ENCODE results near the gene FAM3A. TPM values are rescaled to one million over a fixed set of nuclear protein-coding genes. Genes with fewer than 3 reads are reported as not detected.

Gene FAM3A
- total RNA-seq, 1 experiment from 2014 or later, result 25.0 TPM

DNA sequence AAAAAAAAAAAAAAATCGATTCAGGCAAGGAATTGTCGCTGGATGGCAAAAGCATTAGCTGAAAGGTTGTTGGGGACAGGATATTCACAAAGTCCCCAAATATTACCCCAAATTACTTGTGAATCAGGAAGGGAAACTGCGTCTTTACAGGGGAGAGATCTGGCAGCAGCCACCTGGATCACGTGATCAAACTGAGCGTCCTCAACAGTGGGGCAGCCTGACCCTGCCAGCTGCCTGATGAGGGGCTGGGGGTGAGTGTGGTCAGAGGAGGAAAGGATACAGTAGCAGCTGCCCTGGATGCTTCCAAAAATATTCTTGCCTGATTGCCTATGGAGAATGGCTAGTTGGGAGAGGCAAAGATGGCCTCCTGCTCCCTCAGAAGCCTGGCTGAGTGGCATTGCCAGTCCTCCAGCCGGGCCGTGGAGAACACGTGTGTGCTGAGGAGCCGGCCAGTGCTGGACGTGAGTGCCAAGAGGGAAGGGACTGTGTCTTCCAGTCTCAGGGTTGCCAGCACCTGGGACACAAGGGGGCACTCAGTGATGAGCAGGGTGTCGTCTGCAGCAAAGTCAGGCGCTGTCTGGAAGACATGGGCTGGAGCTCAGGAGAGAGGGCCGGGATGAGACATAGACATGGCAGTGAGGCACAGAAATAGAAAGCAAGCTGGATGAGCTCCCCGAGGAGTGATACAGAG lies 34.0 kb downstream of the FAM3A start:
- DNase-seq (ENCODE audit: low spot score) (no peak), ATAC-seq (no peak)
- no peaks in the 10 kb centered on the region for H3K36me3 Mint-ChIP-seq
- CTCF ChIA-PET, result interaction anchor here (0.6 to 0.9 kb wide), 2 partner anchors 45 to 57 kb away, joined by 4 to 6 read pairs; no protein-coding TSS in a partner anchor
- no peaks in the 10 kb centered on the region for H3K27me3 Mint-ChIP-seq (ENCODE audit: low read depth)
- H3K4me1 Mint-ChIP-seq, result peaks cover 3% of the 10 kb centered on the region; the same call in 1 of the 2 replicates
- H3K9me3 Mint-ChIP-seq, result no peaks in the 10 kb centered on the region
- H3K4me3 Mint-ChIP-seq, result no peak overlapping the region
- H3K27ac Mint-ChIP-seq, result peak overlapping the region; percentile 40; the same call in 1 of the 2 replicates
- POLR2A ChIA-PET, result no interaction called here
- TF ChIP-seq, protein P1, sequence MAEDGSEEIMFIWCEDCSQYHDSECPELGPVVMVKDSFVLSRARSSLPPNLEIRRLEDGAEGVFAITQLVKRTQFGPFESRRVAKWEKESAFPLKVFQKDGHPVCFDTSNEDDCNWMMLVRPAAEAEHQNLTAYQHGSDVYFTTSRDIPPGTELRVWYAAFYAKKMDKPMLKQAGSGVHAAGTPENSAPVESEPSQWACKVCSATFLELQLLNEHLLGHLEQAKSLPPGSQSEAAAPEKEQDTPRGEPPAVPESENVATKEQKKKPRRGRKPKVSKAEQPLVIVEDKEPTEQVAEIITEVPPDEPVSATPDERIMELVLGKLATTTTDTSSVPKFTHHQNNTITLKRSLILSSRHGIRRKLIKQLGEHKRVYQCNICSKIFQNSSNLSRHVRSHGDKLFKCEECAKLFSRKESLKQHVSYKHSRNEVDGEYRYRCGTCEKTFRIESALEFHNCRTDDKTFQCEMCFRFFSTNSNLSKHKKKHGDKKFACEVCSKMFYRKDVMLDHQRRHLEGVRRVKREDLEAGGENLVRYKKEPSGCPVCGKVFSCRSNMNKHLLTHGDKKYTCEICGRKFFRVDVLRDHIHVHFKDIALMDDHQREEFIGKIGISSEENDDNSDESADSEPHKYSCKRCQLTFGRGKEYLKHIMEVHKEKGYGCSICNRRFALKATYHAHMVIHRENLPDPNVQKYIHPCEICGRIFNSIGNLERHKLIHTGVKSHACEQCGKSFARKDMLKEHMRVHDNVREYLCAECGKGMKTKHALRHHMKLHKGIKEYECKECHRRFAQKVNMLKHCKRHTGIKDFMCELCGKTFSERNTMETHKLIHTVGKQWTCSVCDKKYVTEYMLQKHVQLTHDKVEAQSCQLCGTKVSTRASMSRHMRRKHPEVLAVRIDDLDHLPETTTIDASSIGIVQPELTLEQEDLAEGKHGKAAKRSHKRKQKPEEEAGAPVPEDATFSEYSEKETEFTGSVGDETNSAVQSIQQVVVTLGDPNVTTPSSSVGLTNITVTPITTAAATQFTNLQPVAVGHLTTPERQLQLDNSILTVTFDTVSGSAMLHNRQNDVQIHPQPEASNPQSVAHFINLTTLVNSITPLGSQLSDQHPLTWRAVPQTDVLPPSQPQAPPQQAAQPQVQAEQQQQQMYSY (CRISPR knock-in tag; IDR thresholded peaks at IDR 0.05), result peak; percentile 42; the same call in 1 of the 2 replicates
- no peak for TF ChIP-seq GABPB1 (CRISPR knock-in tag; IDR thresholded peaks at IDR 0.05)

DNA sequence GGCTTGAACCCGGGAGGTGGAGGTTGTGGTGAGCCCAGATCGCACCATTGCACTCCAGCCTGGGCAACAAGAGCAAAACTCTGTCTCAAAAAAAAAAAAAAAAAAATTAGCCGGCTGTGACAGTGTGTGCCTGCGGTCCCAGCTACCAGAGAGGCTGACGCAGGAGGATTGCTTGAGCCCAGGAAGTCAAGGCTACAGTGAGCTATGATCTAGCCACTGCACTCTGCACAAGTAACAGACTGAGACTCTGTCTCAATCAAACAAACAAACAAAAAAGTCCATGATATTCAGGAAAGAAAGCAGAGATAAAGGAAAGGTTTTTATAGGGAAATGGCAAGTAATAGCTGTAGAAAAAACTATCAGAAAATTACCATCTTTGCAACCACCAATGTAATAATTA lies 34.8 kb downstream of the FAM3A start:
- Mint-ChIP-seq H3K27ac (no peak overlapping the region), H3K4me3 (no peak overlapping the region), H3K9me3 (no peaks in the 10 kb centered on the region), H3K27me3 (ENCODE audit: low read depth) (no peaks in the 10 kb centered on the region), H3K4me1 (peaks cover 3% of the 10 kb centered on the region; the same call in 1 of the 2 replicates), H3K36me3 (no peaks in the 10 kb centered on the region)
- no peak for DNase-seq (ENCODE audit: low spot score)
- ATAC-seq, result no peak
- TF ChIP-seq, protein P2, sequence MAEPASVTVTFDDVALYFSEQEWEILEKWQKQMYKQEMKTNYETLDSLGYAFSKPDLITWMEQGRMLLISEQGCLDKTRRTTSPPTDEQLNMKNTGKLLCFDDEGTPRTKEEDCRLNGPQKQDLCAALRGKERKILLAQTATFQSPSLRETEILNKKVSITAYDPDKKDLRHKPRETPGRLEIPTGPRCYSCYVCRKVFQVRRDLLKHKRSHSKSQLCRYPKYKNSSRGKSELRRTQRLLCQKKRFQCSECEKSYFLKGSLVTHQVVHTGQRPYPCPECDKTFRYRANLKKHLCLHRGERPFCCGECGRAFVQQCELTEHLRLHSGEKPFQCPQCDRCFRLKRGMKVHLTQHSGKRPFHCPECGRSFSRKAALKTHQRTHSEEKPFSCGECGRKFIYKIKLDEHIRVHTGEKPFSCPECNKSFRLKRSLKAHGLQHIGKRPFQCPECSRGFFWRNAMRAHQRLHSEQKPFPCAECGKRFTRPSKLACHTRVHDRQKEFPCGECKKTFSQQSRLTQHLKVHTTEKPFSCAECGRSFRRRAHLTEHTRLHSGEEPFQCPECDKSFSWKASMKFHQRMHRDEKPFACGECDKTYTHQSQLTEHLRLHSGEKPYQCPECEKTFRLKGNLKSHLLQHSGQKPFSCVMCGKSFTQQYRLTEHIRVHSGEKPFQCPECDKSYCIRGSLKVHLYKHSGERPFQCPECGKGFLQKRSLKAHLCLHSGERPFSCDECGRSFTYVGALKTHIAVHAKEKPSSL (CRISPR knock-in tag; conservative IDR thresholded peaks at IDR 0.05), result no peak
- TF ChIP-seq SOX15 (CRISPR knock-in tag; IDR thresholded peaks at IDR 0.05) (no peak), TEAD1 (CRISPR knock-in tag; IDR thresholded peaks at IDR 0.05) (no peak)
- ChIA-PET POLR2A (interaction anchor here (0.5 kb wide), 1 partner anchor 56 kb away, joined by 6 read pairs; no protein-coding TSS in a partner anchor), CTCF (no interaction called here)

DNA sequence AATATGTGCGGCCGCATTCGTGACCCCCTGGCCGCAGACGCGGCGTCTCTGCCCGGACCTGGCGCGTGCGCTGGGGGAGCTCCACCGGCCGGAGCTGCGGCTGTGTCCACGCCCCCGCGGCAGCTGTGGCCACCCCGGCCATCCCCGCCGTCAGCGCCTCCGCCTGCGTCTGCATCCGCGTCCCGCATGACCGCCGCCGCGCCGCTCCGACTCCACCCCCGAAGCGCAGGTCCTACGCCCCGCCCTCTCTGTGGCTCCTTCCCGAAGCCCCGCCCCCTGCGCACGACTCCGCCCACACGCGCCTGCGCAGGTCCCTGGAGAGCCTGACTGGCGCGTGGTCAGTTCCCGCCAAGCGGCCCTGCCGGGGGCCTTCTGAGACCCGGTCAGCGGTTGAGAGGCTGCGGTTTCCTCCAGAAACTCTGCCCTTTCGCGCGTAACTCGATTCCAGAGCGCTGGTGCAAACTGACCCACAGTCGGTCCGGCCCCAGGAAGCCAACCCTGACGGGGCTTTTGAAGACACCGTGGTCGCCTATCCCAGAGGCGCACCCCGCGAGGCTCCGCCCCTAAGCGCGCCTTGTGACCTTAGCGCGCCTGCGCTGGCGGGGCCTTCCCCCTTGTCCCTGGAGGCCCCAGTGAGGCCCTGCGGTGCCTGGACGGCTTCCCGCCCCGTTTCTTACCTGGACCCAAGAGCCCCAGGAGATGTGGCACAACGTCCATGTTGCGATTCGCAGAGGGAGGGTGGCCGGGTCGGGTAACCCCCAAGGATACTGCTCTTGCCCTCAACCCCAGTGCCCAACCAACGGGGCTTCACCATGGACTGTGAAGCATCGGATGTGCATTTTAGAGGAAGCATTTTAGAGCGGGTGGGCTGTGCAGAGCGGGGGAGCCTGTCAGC lies 37.1 kb downstream of the FAM3A start, which contains the start of gene LAGE3:
LAGE3 (minus strand) TSS at position 554 of the 895 bp plus-strand sequence; CDS start at position 188, 366 bp downstream.
- H3K9me3 Mint-ChIP-seq, result no peaks in the 10 kb centered on the region
- H3K36me3 Mint-ChIP-seq, result no peaks in the 10 kb centered on the region; the same call in 1 of the 2 replicates
- ATAC-seq (peak; percentile 90), DNase-seq (ENCODE audit: low spot score) (peak; percentile 93)
- CTCF ChIA-PET, result interaction anchor here (1.2 kb wide), 1 partner anchor 11 kb away, joined by 4 read pairs; the partner anchor contains the start of gene SLC10A3
- no peak within 1 kb of the TSS for H3K27ac Mint-ChIP-seq
- H3K4me1 Mint-ChIP-seq, result peaks cover 3% of the 10 kb centered on the region; the same call in 1 of the 2 replicates
- H3K27me3 Mint-ChIP-seq (ENCODE audit: low read depth), result peaks cover 2% of the 10 kb centered on the region; the same call in 1 of the 2 replicates
- H3K4me3 Mint-ChIP-seq, result peak within 1 kb of the TSS; percentile 74
- POLR2A ChIA-PET, result interaction anchor here (0.9 to 1.4 kb wide), 2 partner anchors 12 to 40 kb away, joined by 3 to 8 read pairs; partner anchors contain the start of gene SLC10A3
- no peak for TF ChIP-seq ZNF317 (CRISPR knock-in tag; IDR thresholded peaks at IDR 0.05; ENCODE audit: borderline replicate concordance, low read depth)
- TF ChIP-seq RELA (CRISPR knock-in tag; IDR thresholded peaks at IDR 0.05; ENCODE audit: borderline replicate concordance), result no peak
- TF ChIP-seq KAT7 (CRISPR knock-in tag; IDR thresholded peaks at IDR 0.05; ENCODE audit: borderline replicate concordance), result no peak
- TF ChIP-seq MXD4 (CRISPR knock-in tag; IDR thresholded peaks at IDR 0.05; ENCODE audit: borderline replicate concordance), result no peak
- TF ChIP-seq, protein P3, sequence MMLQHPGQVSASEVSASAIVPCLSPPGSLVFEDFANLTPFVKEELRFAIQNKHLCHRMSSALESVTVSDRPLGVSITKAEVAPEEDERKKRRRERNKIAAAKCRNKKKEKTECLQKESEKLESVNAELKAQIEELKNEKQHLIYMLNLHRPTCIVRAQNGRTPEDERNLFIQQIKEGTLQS (CRISPR knock-in tag; conservative IDR thresholded peaks at IDR 0.05), result no peak
- no peak for TF ChIP-seq SMAD4 (CRISPR knock-in tag; IDR thresholded peaks at IDR 0.05)
- TF ChIP-seq CBFB (CRISPR knock-in tag; IDR thresholded peaks at IDR 0.05; ENCODE audit: low read depth), result no peak
- TF ChIP-seq, protein P4, sequence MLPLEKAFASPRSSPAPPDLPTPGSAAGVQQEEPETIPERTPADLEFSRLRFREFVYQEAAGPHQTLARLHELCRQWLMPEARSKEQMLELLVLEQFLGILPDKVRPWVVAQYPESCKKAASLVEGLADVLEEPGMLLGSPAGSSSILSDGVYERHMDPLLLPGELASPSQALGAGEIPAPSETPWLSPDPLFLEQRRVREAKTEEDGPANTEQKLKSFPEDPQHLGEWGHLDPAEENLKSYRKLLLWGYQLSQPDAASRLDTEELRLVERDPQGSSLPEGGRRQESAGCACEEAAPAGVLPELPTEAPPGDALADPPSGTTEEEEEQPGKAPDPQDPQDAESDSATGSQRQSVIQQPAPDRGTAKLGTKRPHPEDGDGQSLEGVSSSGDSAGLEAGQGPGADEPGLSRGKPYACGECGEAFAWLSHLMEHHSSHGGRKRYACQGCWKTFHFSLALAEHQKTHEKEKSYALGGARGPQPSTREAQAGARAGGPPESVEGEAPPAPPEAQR (CRISPR knock-in tag; IDR thresholded peaks at IDR 0.05), result no peak
- TF ChIP-seq, protein P5, sequence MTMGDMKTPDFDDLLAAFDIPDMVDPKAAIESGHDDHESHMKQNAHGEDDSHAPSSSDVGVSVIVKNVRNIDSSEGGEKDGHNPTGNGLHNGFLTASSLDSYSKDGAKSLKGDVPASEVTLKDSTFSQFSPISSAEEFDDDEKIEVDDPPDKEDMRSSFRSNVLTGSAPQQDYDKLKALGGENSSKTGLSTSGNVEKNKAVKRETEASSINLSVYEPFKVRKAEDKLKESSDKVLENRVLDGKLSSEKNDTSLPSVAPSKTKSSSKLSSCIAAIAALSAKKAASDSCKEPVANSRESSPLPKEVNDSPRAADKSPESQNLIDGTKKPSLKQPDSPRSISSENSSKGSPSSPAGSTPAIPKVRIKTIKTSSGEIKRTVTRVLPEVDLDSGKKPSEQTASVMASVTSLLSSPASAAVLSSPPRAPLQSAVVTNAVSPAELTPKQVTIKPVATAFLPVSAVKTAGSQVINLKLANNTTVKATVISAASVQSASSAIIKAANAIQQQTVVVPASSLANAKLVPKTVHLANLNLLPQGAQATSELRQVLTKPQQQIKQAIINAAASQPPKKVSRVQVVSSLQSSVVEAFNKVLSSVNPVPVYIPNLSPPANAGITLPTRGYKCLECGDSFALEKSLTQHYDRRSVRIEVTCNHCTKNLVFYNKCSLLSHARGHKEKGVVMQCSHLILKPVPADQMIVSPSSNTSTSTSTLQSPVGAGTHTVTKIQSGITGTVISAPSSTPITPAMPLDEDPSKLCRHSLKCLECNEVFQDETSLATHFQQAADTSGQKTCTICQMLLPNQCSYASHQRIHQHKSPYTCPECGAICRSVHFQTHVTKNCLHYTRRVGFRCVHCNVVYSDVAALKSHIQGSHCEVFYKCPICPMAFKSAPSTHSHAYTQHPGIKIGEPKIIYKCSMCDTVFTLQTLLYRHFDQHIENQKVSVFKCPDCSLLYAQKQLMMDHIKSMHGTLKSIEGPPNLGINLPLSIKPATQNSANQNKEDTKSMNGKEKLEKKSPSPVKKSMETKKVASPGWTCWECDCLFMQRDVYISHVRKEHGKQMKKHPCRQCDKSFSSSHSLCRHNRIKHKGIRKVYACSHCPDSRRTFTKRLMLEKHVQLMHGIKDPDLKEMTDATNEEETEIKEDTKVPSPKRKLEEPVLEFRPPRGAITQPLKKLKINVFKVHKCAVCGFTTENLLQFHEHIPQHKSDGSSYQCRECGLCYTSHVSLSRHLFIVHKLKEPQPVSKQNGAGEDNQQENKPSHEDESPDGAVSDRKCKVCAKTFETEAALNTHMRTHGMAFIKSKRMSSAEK (CRISPR knock-in tag; IDR thresholded peaks at IDR 0.05; ENCODE audit: borderline replicate concordance), result no peak
